Neuronal stem cell (in vitro differentiated cells): ENCODE measurements around the gene YPEL3.
"Not testable (repeated sequence)": the region's sequence is repeated elsewhere in the genome, so short reads cannot be mapped to it uniquely, and the experiment has no call there.

Experiments used
- DNase-seq: peaks from one replicate; pipeline ENCODE4 v3.0.0-alpha.2; 2013; ENCODE audit warnings: low spot score
- H2AFZ ChIP-seq: one replicate; pipeline ENCODE4 v1.6.1; 2013; ENCODE audit warnings: mild to moderate bottlenecking, low read length, inconsistent platforms
- H2AK5ac ChIP-seq: 2 replicates; pipeline ENCODE4 v1.6.1; 2013; ENCODE audit warnings: low read depth, mild to moderate bottlenecking, inconsistent platforms, low read length, moderate library complexity, mixed read lengths
- H2BK120ac ChIP-seq: 2 replicates; pipeline ENCODE4 v1.6.1; 2013; ENCODE audit warnings: low read depth, mild to moderate bottlenecking, inconsistent platforms, low read length, moderate library complexity, mixed read lengths
- H2BK12ac ChIP-seq: one replicate; pipeline ENCODE4 v1.6.1; 2013; ENCODE audit warnings: low read length, inconsistent platforms
- H2BK15ac ChIP-seq: 2 replicates; pipeline ENCODE4 v1.6.1; 2013; ENCODE audit warnings: mild to moderate bottlenecking, low read length, inconsistent platforms, mixed read lengths
- H2BK5ac ChIP-seq: one replicate; pipeline ENCODE4 v1.6.1; 2013; ENCODE audit warnings: inconsistent platforms, mild to moderate bottlenecking, low read length, moderate library complexity
- H3K14ac ChIP-seq: one replicate; pipeline ENCODE4 v1.6.1; 2013; ENCODE audit warnings: low read length, inconsistent platforms
- H3K18ac ChIP-seq: 2 replicates; pipeline ENCODE4 v1.6.1; 2013; ENCODE audit warnings: low read length, inconsistent platforms
- H3K23ac ChIP-seq: 2 replicates; pipeline ENCODE4 v1.6.1; 2013; ENCODE audit warnings: low read depth, mild to moderate bottlenecking, mixed read lengths, low read length, inconsistent platforms; ENCODE audit not compliant: poor library complexity
- H3K27ac ChIP-seq: replicated peaks from 3 replicates; pipeline ENCODE4 v1.5.1; 2013; ENCODE audit warnings: low read length, inconsistent platforms
- H3K27me3 ChIP-seq, 3 experiments: 2 replicates each; pipeline ENCODE4 v1.6.1; 2013; ENCODE audit warnings: low read length in 3 of 3, mild to moderate bottlenecking in 2 of 3, inconsistent platforms in 1 of 3, low read depth in 1 of 3, mixed read lengths in 1 of 3, moderate library complexity in 1 of 3; ENCODE audit not compliant: control insufficient read depth in 3 of 3, insufficient read depth in 3 of 3
- H3K36me3 ChIP-seq, 2 donors: replicated peaks in 1 of 2; 2 replicates each; pipeline ENCODE4 v1.6.1; 2013; ENCODE audit warnings: low read length in 2 of 2; ENCODE audit not compliant: control insufficient read depth in 2 of 2, insufficient read depth in 2 of 2
- H3K4ac ChIP-seq: 2 replicates; pipeline ENCODE4 v1.6.1; 2013; ENCODE audit warnings: inconsistent platforms, mild to moderate bottlenecking, low read length, moderate library complexity
- H3K4me1 ChIP-seq, 2 donors: 1 replicate in 1 of 2; 2 replicates in 1 of 2; pipeline ENCODE4 v1.6.1; 2013; ENCODE audit warnings: low read length in 2 of 2, low read depth in 1 of 2; ENCODE audit not compliant: control insufficient read depth in 2 of 2, insufficient read depth in 1 of 2
- H3K4me2 ChIP-seq: one replicate; pipeline ENCODE4 v1.6.1; 2013; ENCODE audit warnings: mild to moderate bottlenecking, low read length, inconsistent platforms; ENCODE audit not compliant: insufficient read depth, poor library complexity, severe bottlenecking
- H3K4me3 ChIP-seq, 2 donors: 2 replicates each; pipeline ENCODE4 v1.5.1; 2013; ENCODE audit warnings: low read length in 2 of 2, mild to moderate bottlenecking in 2 of 2, inconsistent platforms in 1 of 2, moderate library complexity in 1 of 2
- H3K79me1 ChIP-seq: one replicate; pipeline ENCODE4 v1.6.1; 2013; ENCODE audit warnings: low read depth, mild to moderate bottlenecking, inconsistent platforms, low read length, moderate library complexity
- H3K9ac ChIP-seq: one replicate; pipeline ENCODE4 v1.6.1; 2013; ENCODE audit warnings: mild to moderate bottlenecking, low read depth, low read length, inconsistent platforms; ENCODE audit not compliant: poor library complexity
- H3K9me3 ChIP-seq, 2 donors: replicated peaks in 1 of 2; 2 replicates each; pipeline versions ENCODE3 to v1.6.1; 2013; ENCODE audit warnings: low read length in 2 of 2, mild to moderate bottlenecking in 2 of 2, inconsistent platforms in 1 of 2, low read depth in 1 of 2, mixed read lengths in 1 of 2, moderate library complexity in 1 of 2; ENCODE audit not compliant: control insufficient read depth in 2 of 2, insufficient read depth in 1 of 2
- H4K8ac ChIP-seq: one replicate; pipeline ENCODE4 v1.6.1; 2013; ENCODE audit warnings: low read depth, mild to moderate bottlenecking, inconsistent platforms, low read length, moderate library complexity
- H4K91ac ChIP-seq: one replicate; pipeline ENCODE4 v1.6.1; 2013; ENCODE audit warnings: low read length, low read depth, mild to moderate bottlenecking, inconsistent platforms; ENCODE audit not compliant: poor library complexity
- WGBS, 2 donors: extraction: QIAGEN DNeasy Blood & Tissue Kit; methylation state at CpG; one replicate each; pipeline ENCODE4 v1.1.7; 2013; ENCODE audit warnings: missing lambda C conversion rate in 2 of 2, mixed read lengths in 1 of 2; ENCODE audit not compliant: insufficient read length in 2 of 2, insufficient replicate concordance in 1 of 2; ENCODE audit errors: extremely low coverage in 2 of 2; 5-methylcytosine and 5-hydroxymethylcytosine counted together

YPEL3 gene

GRCh38 chr16:30116291-30117207, 20.5 kb upstream of the YPEL3 start:
- no CpG with 5 or more reads among the region's 16 CpGs for WGBS, 2 donors

DNA sequence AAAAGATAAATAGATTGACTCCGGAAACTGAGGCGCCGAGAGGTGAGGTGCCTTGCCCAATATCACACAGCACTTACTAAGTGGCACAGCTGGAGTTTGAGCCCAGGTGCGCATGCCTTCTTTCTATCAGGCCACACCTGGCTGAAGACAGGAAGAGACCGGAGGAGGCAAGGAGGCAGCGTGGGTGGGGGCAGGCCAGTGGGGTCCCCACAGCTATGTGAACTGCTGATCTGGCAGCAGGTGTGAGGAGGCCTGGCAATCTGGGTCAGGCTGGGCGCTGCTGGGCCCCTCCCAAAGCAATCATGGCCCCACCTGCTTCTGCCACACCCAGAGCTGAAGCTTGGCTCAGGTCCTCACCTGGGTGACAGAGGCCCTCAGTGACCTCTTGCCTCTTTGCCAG, 19.2 kb upstream of the YPEL3 start:
- no peak overlapping the region for H3K4me2 ChIP-seq
- H3K4me3 ChIP-seq = no peak overlapping the region
- no peak overlapping the region for H2AK5ac ChIP-seq
- H3K23ac ChIP-seq = peak overlapping the region; percentile 73
- H2BK12ac ChIP-seq = no peak overlapping the region
- H3K79me1 ChIP-seq = no peaks in the 10 kb centered on the region
- H3K14ac ChIP-seq = no peak overlapping the region
- no peak overlapping the region for H3K9ac ChIP-seq
- no peak for DNase-seq
- no peaks in the 10 kb centered on the region for H3K9me3 ChIP-seq
- WGBS, 2 donors = no CpG with 5 or more reads among the region's 7 CpGs
- no peaks in the 10 kb centered on the region for H3K4me1 ChIP-seq
- no peak overlapping the region for H4K91ac ChIP-seq
- no peak overlapping the region for H4K8ac ChIP-seq
- no peak overlapping the region for H2AFZ ChIP-seq
- no peak overlapping the region for H2BK120ac ChIP-seq
- no peak overlapping the region for H2BK15ac ChIP-seq
- no peak overlapping the region for H2BK5ac ChIP-seq
- no peaks in the 10 kb centered on the region for H3K27me3 ChIP-seq
- peak overlapping the region; percentile 38 for H3K18ac ChIP-seq
- H3K27ac ChIP-seq = no peak overlapping the region
- no peak overlapping the region for H3K4ac ChIP-seq
- H3K36me3 ChIP-seq = peaks cover 34 to 50% of the 10 kb centered on the region in 2 donors

More at GRCh38 chr16:30116291-30117207, 20.5 kb upstream of the YPEL3 start:
- Histone ChIP-seq H2BK5ac (no peak overlapping the region), H3K14ac (no peak overlapping the region), H2AFZ (no peak overlapping the region), H4K91ac (no peak overlapping the region), H4K8ac (no peak overlapping the region), H3K27ac (no peak overlapping the region), H3K79me1 (no peaks in the 10 kb centered on the region), H3K23ac (no peak overlapping the region), H2BK12ac (no peak overlapping the region), H3K18ac (no peak overlapping the region), H3K27me3 (no peaks in the 10 kb centered on the region), H3K4me2 (no peak overlapping the region), H3K4me1 (no peaks in the 10 kb centered on the region), H2AK5ac (no peak overlapping the region), H3K9me3 (no peaks in the 10 kb centered on the region), H3K9ac (peak overlapping the region; percentile 60), H2BK120ac (no peak overlapping the region), H2BK15ac (no peak overlapping the region), H3K4me3 (no peak overlapping the region), H3K4ac (no peak overlapping the region), H3K36me3 (peaks cover 35 to 53% of the 10 kb centered on the region in 2 donors)
- DNase-seq = no peak

DNA sequence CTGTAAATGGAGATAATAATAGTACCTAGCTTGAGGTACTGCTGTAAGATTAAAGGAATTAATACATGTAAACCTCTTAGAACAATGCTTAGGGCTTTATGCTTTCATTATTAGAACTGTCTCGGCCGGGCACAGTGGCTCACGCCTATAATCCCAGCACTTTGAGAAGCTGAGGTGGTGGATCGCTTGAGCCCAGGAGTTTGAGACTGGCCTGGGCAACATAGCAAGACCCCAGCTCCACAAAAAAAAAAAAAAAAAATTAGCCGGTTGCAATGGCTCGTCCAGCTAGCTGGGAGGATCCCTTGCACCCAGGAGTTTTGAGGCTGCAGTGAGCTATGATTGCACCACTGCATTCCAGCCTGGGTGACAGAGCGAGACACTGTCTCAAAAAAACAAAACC, 18.8 kb upstream of the YPEL3 start:
- not testable (repeated sequence) for H3K27me3 ChIP-seq, H3K14ac ChIP-seq, DNase-seq, H4K8ac ChIP-seq, H3K27ac ChIP-seq, H3K9ac ChIP-seq, H2BK15ac ChIP-seq, H2AFZ ChIP-seq, H2BK5ac ChIP-seq, H3K79me1 ChIP-seq, H3K18ac ChIP-seq, H3K4me1 ChIP-seq, H3K4me2 ChIP-seq, H3K4ac ChIP-seq, H3K4me3 ChIP-seq, H3K23ac ChIP-seq, H2BK120ac ChIP-seq, H2BK12ac ChIP-seq, H2AK5ac ChIP-seq, H4K91ac ChIP-seq, H3K9me3 ChIP-seq
- no CpG with 5 or more reads among the region's 7 CpGs for WGBS, 2 donors
- H3K36me3 ChIP-seq = peaks cover 32 to 47% of the 10 kb centered on the region in 2 donors

GRCh38 chr16:30114411-30114810, 18.4 kb upstream of the YPEL3 start:
- no peak for DNase-seq

More at GRCh38 chr16:30114411-30114810, 18.4 kb upstream of the YPEL3 start:
- Histone ChIP-seq H3K14ac (no peak overlapping the region), H3K79me1 (no peaks in the 10 kb centered on the region), H3K27me3 (no peaks in the 10 kb centered on the region), H3K4me1 (no peaks in the 10 kb centered on the region), H3K9ac (no peak overlapping the region), H2BK5ac (no peak overlapping the region), H4K8ac (no peak overlapping the region), H2BK120ac (no peak overlapping the region), H4K91ac (no peak overlapping the region), H3K18ac (no peak overlapping the region), H2BK15ac (no peak overlapping the region), H3K4ac (no peak overlapping the region), H3K36me3 (peaks cover 32 to 43% of the 10 kb centered on the region in 2 donors), H3K23ac (no peak overlapping the region), H2AFZ (no peak overlapping the region), H2BK12ac (no peak overlapping the region), H3K27ac (no peak overlapping the region), H3K4me2 (no peak overlapping the region), H3K9me3 (no peaks in the 10 kb centered on the region), H2AK5ac (no peak overlapping the region), H3K4me3 (no peak overlapping the region)
- WGBS, 2 donors = no CpG with 5 or more reads among the region's 11 CpGs
